A673 (cell line): Measurements from ENCODE around the gene NPAS2. TPM values are rescaled to one million over a fixed set of nuclear protein-coding genes. Genes with fewer than 3 reads are reported as not detected.

Experiments
- BruUV-seq: library from RNA; stranded (reverse); fragments of 400-500 nt; replicated peaks from 2 replicates; lab custom pipeline; 2021; lab: Mats Ljungman, UMichigan
- CTCF ChIA-PET: fragments of 300-600 bp; sonication (Branson Sonifier 250); formaldehyde crosslinking; loops from one replicate; lab custom pipeline; 2022; ENCODE audit warnings: antibody characterized with exemption; lab: Charles Lee
- POLR2A ChIA-PET: fragments of 300-600 bp; sonication (Branson Sonifier 250); formaldehyde crosslinking; loops from one replicate; lab custom pipeline; 2022; ENCODE audit warnings: antibody characterized with exemption; ENCODE audit not compliant: low non-redundant PET; lab: Charles Lee
- DNase-seq: peaks from one replicate; pipeline ENCODE4 v3.0.0-alpha.2; 2015; ENCODE audit warnings: low spot score
- H3K27ac ChIP-seq: fragments of 200-600 bp; sonication (generic); 2 replicates; pipeline ENCODE4 v1.5.1; 2016; ENCODE audit warnings: mixed run types, low read depth, mild to moderate bottlenecking, mixed read lengths, antibody characterized with exemption, low read length; ENCODE audit not compliant: poor library complexity, severe bottlenecking
- H3K27me3 ChIP-seq: fragments of 200-600 bp; sonication (generic); replicated peaks from 2 replicates; pipeline ENCODE4 v1.6.1; 2017; ENCODE audit warnings: mixed run types, low read depth, mild to moderate bottlenecking, mixed read lengths, antibody characterized with exemption, low read length; ENCODE audit not compliant: insufficient read depth, poor library complexity
- H3K36me3 ChIP-seq: fragments of 200-600 bp; sonication (generic); 2 replicates; pipeline ENCODE4 v1.6.1; 2016; ENCODE audit warnings: mixed run types, mild to moderate bottlenecking, mixed read lengths, antibody characterized with exemption, low read length; ENCODE audit not compliant: insufficient read depth, poor library complexity, severe bottlenecking
- H3K4me1 ChIP-seq: fragments of 200-600 bp; sonication (generic); 2 replicates; pipeline ENCODE4 v1.6.1; 2017; ENCODE audit warnings: mixed run types, mild to moderate bottlenecking, mixed read lengths, antibody characterized with exemption, low read length; ENCODE audit not compliant: insufficient read depth, poor library complexity, severe bottlenecking
- H3K4me3 ChIP-seq: fragments of 200-600 bp; sonication (generic); 2 replicates; pipeline ENCODE4 v1.5.1; 2016; ENCODE audit warnings: low read depth, mixed run types, mild to moderate bottlenecking, mixed read lengths, low read length; ENCODE audit not compliant: poor library complexity, severe bottlenecking
- H3K9me3 ChIP-seq: fragments of 200-600 bp; sonication (generic); 2 replicates; pipeline ENCODE4 v1.6.1; 2016; ENCODE audit warnings: mixed run types, low read depth, mild to moderate bottlenecking, mixed read lengths, antibody characterized with exemption, low read length; ENCODE audit not compliant: poor library complexity, severe bottlenecking
- CTCF ChIP-seq: fragments of 300-800, 200-600 bp; sonication (generic); conservative IDR thresholded peaks from 2 replicates; pipeline ENCODE4 v1.5.1; 2017; ENCODE audit warnings: low read depth, mild to moderate bottlenecking, antibody characterized with exemption, low read length, moderate library complexity, mixed read lengths
- EZH2 ChIP-seq: fragments of 200-600 bp; sonication (generic); IDR thresholded peaks from 2 replicates; pipeline ENCODE4 v1.6.1; 2017; ENCODE audit warnings: borderline replicate concordance, low read depth, mild to moderate bottlenecking, mixed read lengths, antibody characterized with exemption, low read length; ENCODE audit not compliant: poor library complexity, severe bottlenecking
- intact Hi-C: fragments of 100-400 bp; cut with micrococcal nuclease; formaldehyde crosslinking; loops from one replicate; pipeline ENCODE4 v1.10.0; 2022; ENCODE audit not compliant: unreplicated experiment
- total RNA-seq: library from RNA; stranded (reverse); gene quantifications from 2 replicates; pipeline ENCODE4 v1.2.3, GENCODE V29; 2021

The NPAS2 gene
- total RNA-seq, 1 experiment from 2014 or later: 9.4 TPM

GRCh38 chr2:100861340-100861739 lies 41.4 kb downstream of the NPAS2 start:
- TF ChIP-seq EZH2 (no peak), CTCF (no peak)
- ChIA-PET POLR2A (no interaction called here), CTCF (no interaction called here)
- H3K36me3 ChIP-seq: no peaks in the 10 kb centered on the region
- intact Hi-C loops: no loop called here
- no peak overlapping the region for H3K27ac ChIP-seq
- no TSS peak for BruUV-seq
- no peaks in the 10 kb centered on the region for H3K9me3 ChIP-seq
- H3K4me3 ChIP-seq: no peak overlapping the region
- no peak for DNase-seq
- no peaks in the 10 kb centered on the region for H3K27me3 ChIP-seq
- no peaks in the 10 kb centered on the region for H3K4me1 ChIP-seq

- ChIA-PET CTCF (no interaction called here), POLR2A (no interaction called here)
- BruUV-seq: no TSS peak
- Histone ChIP-seq H3K4me3 (no peak overlapping the region), H3K9me3 (no peaks in the 10 kb centered on the region), H3K4me1 (no peaks in the 10 kb centered on the region), H3K27ac (no peak overlapping the region), H3K27me3 (no peaks in the 10 kb centered on the region), H3K36me3 (no peaks in the 10 kb centered on the region)
- TF ChIP-seq EZH2 (no peak), CTCF (no peak)
- DNase-seq: no peak
- intact Hi-C loops: no loop called here
These were observed 42.1 kb downstream of the NPAS2 start for GRCh38 chr2:100862081-100862480.

DNA sequence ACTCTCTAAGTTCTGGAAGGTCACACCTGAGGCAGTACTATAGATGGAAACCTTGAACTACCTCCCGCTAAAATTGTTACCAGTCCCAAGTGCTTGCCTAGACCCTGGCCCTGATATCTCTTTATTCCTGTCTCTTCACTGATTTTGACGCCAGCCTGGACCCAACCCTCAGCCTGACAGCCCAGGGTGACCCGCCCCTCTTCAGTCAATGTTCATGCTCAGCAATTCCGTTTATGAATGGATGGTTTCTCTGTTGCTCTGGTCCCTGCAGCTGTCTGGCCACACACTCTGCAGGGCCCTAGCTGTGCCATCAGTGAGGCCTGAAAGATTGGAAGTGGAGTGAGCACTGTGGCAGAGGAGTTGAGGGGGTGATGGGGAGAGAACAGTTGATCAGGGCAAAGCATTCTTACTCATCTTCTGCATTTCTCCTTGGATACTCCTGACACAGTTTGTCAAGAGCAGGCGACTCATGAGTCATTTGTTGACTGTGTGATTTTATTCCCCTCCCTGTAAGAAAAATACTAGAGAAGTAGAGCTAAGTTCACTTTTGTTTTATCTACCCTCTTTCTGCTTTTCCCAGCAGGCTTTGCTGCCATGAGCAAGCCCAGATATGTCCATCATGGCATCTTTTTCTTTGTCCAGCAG lies 46.0 kb downstream of the NPAS2 start:
- H3K36me3 ChIP-seq: no peaks in the 10 kb centered on the region
- POLR2A ChIA-PET: no interaction called here

More for the DNA sequence above, 46.0 kb downstream of the NPAS2 start:
- Histone ChIP-seq H3K27ac (no peak overlapping the region), H3K4me3 (no peak overlapping the region), H3K27me3 (no peaks in the 10 kb centered on the region), H3K4me1 (no peaks in the 10 kb centered on the region), H3K9me3 (no peaks in the 10 kb centered on the region)
- DNase-seq: no peak
- CTCF ChIA-PET: no interaction called here
- BruUV-seq: no TSS peak
- no peak for TF ChIP-seq CTCF
- TF ChIP-seq EZH2: no peak
- intact Hi-C loops: no loop called here
